ENCODE results near the gene MAP2K4.
"Not testable (repeated sequence)": the region's sequence is repeated elsewhere in the genome, so short reads cannot be mapped to it uniquely, and the experiment has no call there.

Gene MAP2K4

GRCh38 chr17:12020642-12021622 lies at the start of gene MAP2K4:
MAP2K4 (plus strand) TSS chr17:12020877; CDS start chr17:12020887, 10 bp downstream.
- peak; percentile 72 to 89 for DNase-seq

- DNase-seq: not testable (repeated sequence)
These were observed 47.9 kb upstream of the MAP2K4 start for GRCh38 chr17:11972741-11973140.

- no peak for DNase-seq
These were observed 40.9 kb upstream of the MAP2K4 start for GRCh38 chr17:11979795-11980194.

GRCh38 chr17:11980813-11981212 lies 39.9 kb upstream of the MAP2K4 start:
- DNase-seq: no peak

- DNase-seq: no peak
These were observed 38.8 kb upstream of the MAP2K4 start for GRCh38 chr17:11981862-11982261.

GRCh38 chr17:11986179-11986941 lies 34.3 kb upstream of the MAP2K4 start:
- DNase-seq: no peak

GRCh38 chr17:11986942-11987329 lies 33.7 kb upstream of the MAP2K4 start:
- DNase-seq: no peak

- DNase-seq: no peak
These were observed 30.2 kb upstream of the MAP2K4 start for GRCh38 chr17:11990363-11990983.

GRCh38 chr17:11991461-11991860 lies 29.2 kb upstream of the MAP2K4 start:
- DNase-seq: no peak

GRCh38 chr17:11996722-11997146 lies 23.9 kb upstream of the MAP2K4 start:
- peak in 1 of 2 donors; percentile 74 for DNase-seq

GRCh38 chr17:11997147-11997971 lies 23.3 kb upstream of the MAP2K4 start, which contains the start of gene ZNF18:
ZNF18 (minus strand) TSS chr17:11997475; CDS start chr17:11992829, 4,646 bp downstream.
- DNase-seq: peak; percentile 83 to 89

- no peak for DNase-seq
These were observed 22.8 kb upstream of the MAP2K4 start for GRCh38 chr17:11997972-11998233.

- DNase-seq: no peak
These were observed 21.0 kb upstream of the MAP2K4 start for GRCh38 chr17:11999696-12000095.

- DNase-seq: no peak
These were observed 13.2 kb upstream of the MAP2K4 start for GRCh38 chr17:12007466-12007865.

- no peak for DNase-seq
These were observed 1.0 kb downstream of the MAP2K4 start for GRCh38 chr17:12021623-12022140.

- DNase-seq: no peak
These were observed 1.6 kb downstream of the MAP2K4 start for GRCh38 chr17:12022310-12022709.

- no peak for DNase-seq
These were observed 3.6 kb downstream of the MAP2K4 start for GRCh38 chr17:12024327-12024726.

GRCh38 chr17:12027658-12028057 lies 7.0 kb downstream of the MAP2K4 start:
- DNase-seq: no peak

GRCh38 chr17:12028611-12029010 lies 7.9 kb downstream of the MAP2K4 start:
- DNase-seq: no peak

- no peak for DNase-seq
These were observed 13.9 kb downstream of the MAP2K4 start for GRCh38 chr17:12034538-12034937.

- no peak for DNase-seq
These were observed 15.0 kb downstream of the MAP2K4 start for GRCh38 chr17:12035673-12036072.

GRCh38 chr17:12037970-12038369 lies 17.3 kb downstream of the MAP2K4 start:
- no peak for DNase-seq

Measured in bone marrow (tissue), 2 donors.